A673 (cell line): ENCODE measurements around the gene PARVA. TPM values are rescaled to one million over a fixed set of nuclear protein-coding genes. Genes with fewer than 3 reads are reported as not detected.

Experiments
- BruUV-seq: library from RNA; stranded (reverse); fragments of 400-500 nt; replicated peaks from 2 replicates; lab custom pipeline; 2021; lab: Mats Ljungman, UMichigan
- CTCF ChIA-PET: fragments of 300-600 bp; sonication (Branson Sonifier 250); formaldehyde crosslinking; loops from one replicate; lab custom pipeline; 2022; ENCODE audit warnings: antibody characterized with exemption; lab: Charles Lee
- POLR2A ChIA-PET: fragments of 300-600 bp; sonication (Branson Sonifier 250); formaldehyde crosslinking; loops from one replicate; lab custom pipeline; 2022; ENCODE audit warnings: antibody characterized with exemption; ENCODE audit not compliant: low non-redundant PET; lab: Charles Lee
- DNase-seq: peaks from one replicate; pipeline ENCODE4 v3.0.0-alpha.2; 2015; ENCODE audit warnings: low spot score
- H3K27ac ChIP-seq: fragments of 200-600 bp; sonication (generic); 2 replicates; pipeline ENCODE4 v1.5.1; 2016; ENCODE audit warnings: mixed run types, low read depth, mild to moderate bottlenecking, mixed read lengths, antibody characterized with exemption, low read length; ENCODE audit not compliant: poor library complexity, severe bottlenecking
- H3K27me3 ChIP-seq: fragments of 200-600 bp; sonication (generic); replicated peaks from 2 replicates; pipeline ENCODE4 v1.6.1; 2017; ENCODE audit warnings: mixed run types, low read depth, mild to moderate bottlenecking, mixed read lengths, antibody characterized with exemption, low read length; ENCODE audit not compliant: insufficient read depth, poor library complexity
- H3K36me3 ChIP-seq: fragments of 200-600 bp; sonication (generic); 2 replicates; pipeline ENCODE4 v1.6.1; 2016; ENCODE audit warnings: mixed run types, mild to moderate bottlenecking, mixed read lengths, antibody characterized with exemption, low read length; ENCODE audit not compliant: insufficient read depth, poor library complexity, severe bottlenecking
- H3K4me1 ChIP-seq: fragments of 200-600 bp; sonication (generic); 2 replicates; pipeline ENCODE4 v1.6.1; 2017; ENCODE audit warnings: mixed run types, mild to moderate bottlenecking, mixed read lengths, antibody characterized with exemption, low read length; ENCODE audit not compliant: insufficient read depth, poor library complexity, severe bottlenecking
- H3K4me3 ChIP-seq: fragments of 200-600 bp; sonication (generic); 2 replicates; pipeline ENCODE4 v1.5.1; 2016; ENCODE audit warnings: low read depth, mixed run types, mild to moderate bottlenecking, mixed read lengths, low read length; ENCODE audit not compliant: poor library complexity, severe bottlenecking
- H3K9me3 ChIP-seq: fragments of 200-600 bp; sonication (generic); 2 replicates; pipeline ENCODE4 v1.6.1; 2016; ENCODE audit warnings: mixed run types, low read depth, mild to moderate bottlenecking, mixed read lengths, antibody characterized with exemption, low read length; ENCODE audit not compliant: poor library complexity, severe bottlenecking
- EZH2 ChIP-seq: fragments of 200-600 bp; sonication (generic); IDR thresholded peaks from 2 replicates; pipeline ENCODE4 v1.6.1; 2017; ENCODE audit warnings: borderline replicate concordance, low read depth, mild to moderate bottlenecking, mixed read lengths, antibody characterized with exemption, low read length; ENCODE audit not compliant: poor library complexity, severe bottlenecking
- intact Hi-C: fragments of 100-400 bp; cut with micrococcal nuclease; formaldehyde crosslinking; loops from one replicate; pipeline ENCODE4 v1.10.0; 2022; ENCODE audit not compliant: unreplicated experiment
- total RNA-seq: library from RNA; stranded (reverse); gene quantifications from 2 replicates; pipeline ENCODE4 v1.2.3, GENCODE V29; 2021
- TF ChIP-seq, protein P1 (sequence below): fragments of 300-800, 200-600 bp; sonication (generic); conservative IDR thresholded peaks from 2 replicates; pipeline ENCODE4 v1.5.1; 2017; ENCODE audit warnings: low read depth, mild to moderate bottlenecking, antibody characterized with exemption, low read length, moderate library complexity, mixed read lengths

The PARVA gene
- total RNA-seq, 1 experiment from 2014 or later: 15.2 TPM

- ChIA-PET CTCF (interaction anchor here (0.6 kb wide), 1 partner anchor 491 kb away, joined by 15 read pairs; no protein-coding TSS in a partner anchor), POLR2A (no interaction called here)
- no TSS peak for BruUV-seq
- Histone ChIP-seq H3K9me3 (no peaks in the 10 kb centered on the region), H3K27me3 (no peaks in the 10 kb centered on the region), H3K4me1 (no peaks in the 10 kb centered on the region), H3K27ac (no peak overlapping the region), H3K4me3 (no peak overlapping the region), H3K36me3 (no peaks in the 10 kb centered on the region)
- TF ChIP-seq, protein P1, sequence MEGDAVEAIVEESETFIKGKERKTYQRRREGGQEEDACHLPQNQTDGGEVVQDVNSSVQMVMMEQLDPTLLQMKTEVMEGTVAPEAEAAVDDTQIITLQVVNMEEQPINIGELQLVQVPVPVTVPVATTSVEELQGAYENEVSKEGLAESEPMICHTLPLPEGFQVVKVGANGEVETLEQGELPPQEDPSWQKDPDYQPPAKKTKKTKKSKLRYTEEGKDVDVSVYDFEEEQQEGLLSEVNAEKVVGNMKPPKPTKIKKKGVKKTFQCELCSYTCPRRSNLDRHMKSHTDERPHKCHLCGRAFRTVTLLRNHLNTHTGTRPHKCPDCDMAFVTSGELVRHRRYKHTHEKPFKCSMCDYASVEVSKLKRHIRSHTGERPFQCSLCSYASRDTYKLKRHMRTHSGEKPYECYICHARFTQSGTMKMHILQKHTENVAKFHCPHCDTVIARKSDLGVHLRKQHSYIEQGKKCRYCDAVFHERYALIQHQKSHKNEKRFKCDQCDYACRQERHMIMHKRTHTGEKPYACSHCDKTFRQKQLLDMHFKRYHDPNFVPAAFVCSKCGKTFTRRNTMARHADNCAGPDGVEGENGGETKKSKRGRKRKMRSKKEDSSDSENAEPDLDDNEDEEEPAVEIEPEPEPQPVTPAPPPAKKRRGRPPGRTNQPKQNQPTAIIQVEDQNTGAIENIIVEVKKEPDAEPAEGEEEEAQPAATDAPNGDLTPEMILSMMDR: no peak
- no peak for TF ChIP-seq EZH2
- intact Hi-C loops: no loop called here
- no peak for DNase-seq
Measured at GRCh38 chr11:12536566-12536965, 159.2 kb downstream of the PARVA start.

GRCh38 chr11:12537778-12538401 is 160.5 kb downstream of the PARVA start:
- Histone ChIP-seq H3K27me3 (no peaks in the 10 kb centered on the region), H3K4me3 (no peak overlapping the region), H3K27ac (no peak overlapping the region), H3K36me3 (no peaks in the 10 kb centered on the region), H3K9me3 (no peaks in the 10 kb centered on the region), H3K4me1 (no peaks in the 10 kb centered on the region)
- TF ChIP-seq, protein P1: no peak
- TF ChIP-seq EZH2: no peak
- ChIA-PET POLR2A (no interaction called here), CTCF (no interaction called here)
- no peak for DNase-seq
- BruUV-seq: no TSS peak
- intact Hi-C loops: no loop called here

DNA sequence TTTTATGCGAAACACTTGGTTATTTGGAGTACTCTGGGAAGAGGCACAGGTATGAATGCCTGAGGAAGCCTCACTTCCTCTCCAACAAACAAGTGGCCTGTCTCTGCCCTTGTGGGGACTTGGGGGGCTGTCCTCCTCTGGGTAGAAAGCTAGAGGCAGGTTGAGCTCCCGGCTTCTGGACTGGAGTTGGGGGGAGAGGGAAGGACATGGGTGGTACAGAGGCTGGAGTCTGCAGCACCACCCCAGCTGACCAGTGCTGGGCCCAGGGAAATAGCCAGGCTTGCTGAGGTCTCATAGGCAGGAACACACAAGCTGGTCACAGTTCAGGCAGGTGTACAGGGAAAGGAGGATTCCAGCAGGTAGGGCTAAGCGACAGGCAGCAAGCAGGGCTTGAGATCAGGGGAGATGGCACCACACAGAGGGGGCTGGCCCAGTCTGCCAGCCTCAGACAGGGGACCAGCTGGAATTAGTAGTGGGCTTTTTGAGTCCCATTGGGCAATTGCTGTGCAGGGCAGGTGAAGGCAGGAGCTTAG is 161.6 kb downstream of the PARVA start:
- intact Hi-C loops: no loop called here
- TF ChIP-seq, protein P1: no peak
- TF ChIP-seq EZH2: no peak
- POLR2A ChIA-PET: no interaction called here

More for the DNA sequence above, 161.6 kb downstream of the PARVA start:
- Histone ChIP-seq H3K27ac (no peak overlapping the region), H3K4me1 (no peaks in the 10 kb centered on the region), H3K9me3 (no peaks in the 10 kb centered on the region), H3K27me3 (no peaks in the 10 kb centered on the region), H3K36me3 (no peaks in the 10 kb centered on the region), H3K4me3 (no peak overlapping the region)
- no peak for DNase-seq
- no TSS peak for BruUV-seq
- CTCF ChIA-PET: no interaction called here
